Caco-2 (cell line): ENCODE results near the gene TRPM5. TPM values are rescaled to one million over a fixed set of nuclear protein-coding genes. Genes with fewer than 3 reads are reported as not detected.

Experiments used
- BruUV-seq: library from RNA; stranded (reverse); fragments of 400-500 nt; replicated peaks from 2 replicates; lab custom pipeline; 2021; lab: Mats Ljungman, UMichigan
- CTCF ChIA-PET: fragments of 300-600 bp; sonication (Branson Sonifier 250); formaldehyde crosslinking; loops from one replicate; lab custom pipeline; 2022; ENCODE audit warnings: antibody characterized with exemption; lab: Charles Lee
- POLR2A ChIA-PET: fragments of 300-600 bp; sonication (Branson Sonifier 250); formaldehyde crosslinking; loops from one replicate; lab custom pipeline; 2022; ENCODE audit warnings: antibody characterized with exemption; lab: Charles Lee
- DNase-seq, 2 experiments: peaks; one replicate each; pipeline versions ENCODE4 v3.0.0 to v3.0.0-alpha.2; 2020 to 2022
- H3K27me3 ChIP-seq: replicated peaks from 2 replicates; pipeline ENCODE4 v1.6.0; 2011; ENCODE audit warnings: low read length; ENCODE audit not compliant: control insufficient read depth, insufficient read depth
- H3K36me3 ChIP-seq: 2 replicates; pipeline ENCODE4 v1.5.1; 2011; ENCODE audit warnings: low read length; ENCODE audit not compliant: control insufficient read depth, insufficient read depth
- H3K4me1 ChIP-seq: fragments of 250-450 bp; sonication (Bioruptor Pico); 2 replicates; pipeline ENCODE4 v1.5.1; 2020; ENCODE audit warnings: mild to moderate bottlenecking
- H3K4me3 ChIP-seq: 2 replicates; pipeline ENCODE4 v1.5.1; 2011; ENCODE audit warnings: low read depth, mild to moderate bottlenecking, control low read depth, low read length
- H3K9me3 ChIP-seq: fragments of 250-450 bp; sonication (Bioruptor Pico); 2 replicates; pipeline ENCODE4 v1.5.1; 2020; ENCODE audit warnings: mild to moderate bottlenecking, moderate library complexity
- H3K27ac Mint-ChIP-seq: one replicate; pipeline ENCODE4 v1.8.0; 2022; ENCODE audit warnings: mixed read lengths; ENCODE audit not compliant: unreplicated experiment
- H3K27me3 Mint-ChIP-seq: one replicate; pipeline ENCODE4 v1.8.0; 2022; ENCODE audit warnings: mixed read lengths; ENCODE audit not compliant: insufficient read depth, unreplicated experiment
- H3K36me3 Mint-ChIP-seq: one replicate; pipeline ENCODE4 v1.8.0; 2022; ENCODE audit warnings: mild to moderate bottlenecking, mixed read lengths; ENCODE audit not compliant: insufficient read depth, unreplicated experiment
- H3K4me1 Mint-ChIP-seq: one replicate; pipeline ENCODE4 v1.8.0; 2022; ENCODE audit warnings: low read depth, mixed read lengths; ENCODE audit not compliant: unreplicated experiment
- H3K4me3 Mint-ChIP-seq: one replicate; pipeline ENCODE4 v1.8.0; 2022; ENCODE audit warnings: mild to moderate bottlenecking, moderate library complexity, mixed read lengths; ENCODE audit not compliant: unreplicated experiment
- H3K9me3 Mint-ChIP-seq: one replicate; pipeline ENCODE4 v1.8.0; 2022; ENCODE audit warnings: mixed read lengths; ENCODE audit not compliant: unreplicated experiment
- CTCF ChIP-seq, 2 experiments: fragments of 200-600 bp in 1 of 2; IDR thresholded peaks; 1 replicate in 1 of 2; 2 replicates in 1 of 2; pipeline versions ENCODE4 v1.5.1 to v1.8.0; 2011 to 2022; ENCODE audit warnings: antibody characterized with exemption in 1 of 2, control low read depth in 1 of 2, inconsistent platforms in 1 of 2, low read depth in 1 of 2, low read length in 1 of 2, mild to moderate bottlenecking in 1 of 2, moderate library complexity in 1 of 2; ENCODE audit not compliant: insufficient read depth in 1 of 2, severe bottlenecking in 1 of 2, unreplicated experiment in 1 of 2
- intact Hi-C: fragments of 100-400 bp; cut with micrococcal nuclease; formaldehyde crosslinking; loops from one replicate; pipeline ENCODE4 v1.10.0; 2022; ENCODE audit not compliant: unreplicated experiment
- total RNA-seq: library from RNA; stranded (reverse); gene quantifications from 2 replicates; pipeline ENCODE4 v1.2.3, GENCODE V29; 2022

The TRPM5 gene
- total RNA-seq, 1 experiment from 2014 or later, result not detected

GRCh38 chr11:2406878-2407410, 37.4 kb downstream of the TRPM5 start:
- Mint-ChIP-seq H3K27me3 (no peaks in the 10 kb centered on the region), H3K36me3 (peaks cover 25% of the 10 kb centered on the region), H3K9me3 (no peaks in the 10 kb centered on the region), H3K27ac (no peak overlapping the region), H3K4me1 (no peaks in the 10 kb centered on the region), H3K4me3 (no peak overlapping the region)
- Histone ChIP-seq H3K36me3 (no peaks in the 10 kb centered on the region), H3K4me1 (peaks cover under 1% of the 10 kb centered on the region; the same call in 1 of the 2 replicates), H3K27me3 (no peaks in the 10 kb centered on the region), H3K9me3 (no peaks in the 10 kb centered on the region), H3K4me3 (no peak overlapping the region)
- intact Hi-C loops, result no loop called here
- DNase-seq, result no peak
- TF ChIP-seq CTCF (IDR thresholded peaks at IDR 0.05; ENCODE audit: insufficient read depth in 1 of 2, low read depth in 1 of 2, low read length in 1 of 2, severe bottlenecking in 1 of 2, unreplicated experiment in 1 of 2), result no peak
- ChIA-PET POLR2A (no interaction called here), CTCF (no interaction called here)
- no TSS peak for BruUV-seq

GRCh38 chr11:2406451-2406850, 37.9 kb downstream of the TRPM5 start:
- no peak for DNase-seq
- no peak overlapping the region for H3K4me3 Mint-ChIP-seq
- no TSS peak for BruUV-seq
- ChIA-PET POLR2A (no interaction called here), CTCF (no interaction called here)
- no peaks in the 10 kb centered on the region for H3K27me3 ChIP-seq
- no peak for TF ChIP-seq CTCF (IDR thresholded peaks at IDR 0.05; ENCODE audit: insufficient read depth in 1 of 2, low read depth in 1 of 2, low read length in 1 of 2, severe bottlenecking in 1 of 2, unreplicated experiment in 1 of 2)
- H3K4me3 ChIP-seq, result no peak overlapping the region
- no peaks in the 10 kb centered on the region for H3K36me3 ChIP-seq
- H3K4me1 ChIP-seq, result peaks cover 4% of the 10 kb centered on the region; the same call in 1 of the 2 replicates
- no peaks in the 10 kb centered on the region for H3K4me1 Mint-ChIP-seq
- H3K9me3 Mint-ChIP-seq, result no peaks in the 10 kb centered on the region
- intact Hi-C loops, result no loop called here
- H3K36me3 Mint-ChIP-seq, result peaks cover 27% of the 10 kb centered on the region
- no peaks in the 10 kb centered on the region for H3K27me3 Mint-ChIP-seq
- H3K27ac Mint-ChIP-seq, result no peak overlapping the region
- H3K9me3 ChIP-seq, result no peaks in the 10 kb centered on the region

- Histone ChIP-seq H3K27me3 (no peaks in the 10 kb centered on the region), H3K4me3 (no peak overlapping the region), H3K36me3 (no peaks in the 10 kb centered on the region), H3K4me1 (peaks cover 4% of the 10 kb centered on the region; the same call in 1 of the 2 replicates), H3K9me3 (no peaks in the 10 kb centered on the region)
- BruUV-seq, result no TSS peak
- peaks cover 42% of the 10 kb centered on the region for H3K36me3 Mint-ChIP-seq
- H3K4me3 Mint-ChIP-seq, result no peak overlapping the region
- H3K4me1 Mint-ChIP-seq, result no peaks in the 10 kb centered on the region
- H3K27me3 Mint-ChIP-seq, result no peaks in the 10 kb centered on the region
- H3K27ac Mint-ChIP-seq, result no peak overlapping the region
- intact Hi-C loops, result loop anchor here (5.0 kb wide), 1 partner anchor 202 kb away; no protein-coding TSS in a partner anchor
- no peak for TF ChIP-seq CTCF (IDR thresholded peaks at IDR 0.05; ENCODE audit: insufficient read depth in 1 of 2, low read depth in 1 of 2, low read length in 1 of 2, severe bottlenecking in 1 of 2, unreplicated experiment in 1 of 2)
- ChIA-PET CTCF (interaction anchor here (1.3 kb wide), 1 partner anchor 16 kb away, joined by 3 read pairs; no protein-coding TSS in a partner anchor), POLR2A (no interaction called here)
- H3K9me3 Mint-ChIP-seq, result no peaks in the 10 kb centered on the region
- no peak for DNase-seq
Observed at GRCh38 chr11:2404735-2405196, 39.5 kb downstream of the TRPM5 start.
